Activated T-cell treated with anti-CD3 and anti-CD28 coated beads, Interleukin-2, amount 50 U/mL, for 48 hours (primary cell): ENCODE measurements around the gene FRMD4A.
A peak's percentile ranks its signal among the peaks of the same experiment; 100 is the strongest.

Source experiments
- DNase-seq, 2 experiments: peaks; one replicate each; pipeline ENCODE4 v3.0.0-alpha.2; 2020

FRMD4A gene

GRCh38 chr10:13711291-13711690 is 619.4 kb downstream of the FRMD4A start:
- no peak for DNase-seq

- no peak for DNase-seq
Observed at GRCh38 chr10:13709931-13710650, 620.6 kb downstream of the FRMD4A start.

GRCh38 chr10:13708256-13708990 is 622.3 kb downstream of the FRMD4A start:
- DNase-seq = no peak

- peak; percentile 27 to 32 for DNase-seq
Observed at GRCh38 chr10:13707156-13707881, 623.4 kb downstream of the FRMD4A start.

- no peak for DNase-seq
Observed at GRCh38 chr10:13706604-13707003, 624.1 kb downstream of the FRMD4A start.

- no peak for DNase-seq
Observed at GRCh38 chr10:13706175-13706574, 624.5 kb downstream of the FRMD4A start.

- DNase-seq = no peak
Observed at GRCh38 chr10:13705526-13706174, 625.1 kb downstream of the FRMD4A start.

GRCh38 chr10:13704964-13705363 is 625.8 kb downstream of the FRMD4A start:
- DNase-seq = no peak

GRCh38 chr10:13703997-13704536 is 626.7 kb downstream of the FRMD4A start:
- no peak for DNase-seq

GRCh38 chr10:13703101-13703818 is 627.5 kb downstream of the FRMD4A start:
- no peak for DNase-seq

- no peak for DNase-seq
Observed at GRCh38 chr10:13701157-13701919, 629.4 kb downstream of the FRMD4A start.

GRCh38 chr10:13700473-13701144 is 630.1 kb downstream of the FRMD4A start:
- no peak for DNase-seq

GRCh38 chr10:13699216-13699615 is 631.5 kb downstream of the FRMD4A start:
- no peak for DNase-seq

- DNase-seq = no peak
Observed at GRCh38 chr10:13698217-13698616, 632.5 kb downstream of the FRMD4A start.

- no peak for DNase-seq
Observed at GRCh38 chr10:13696071-13696470, 634.7 kb downstream of the FRMD4A start.

GRCh38 chr10:13695588-13695987 is 635.1 kb downstream of the FRMD4A start:
- DNase-seq = no peak

- no peak for DNase-seq
Observed at GRCh38 chr10:13693783-13694700, 636.7 kb downstream of the FRMD4A start.

GRCh38 chr10:13690281-13690825 is 640.4 kb downstream of the FRMD4A start:
- peak in 1 of 2 experiments; percentile 23 for DNase-seq

- no peak for DNase-seq
Observed at GRCh38 chr10:13686331-13686752, 644.4 kb downstream of the FRMD4A start.
